ENCODE results near the gene ZNF79. TPM values are rescaled to one million over a fixed set of nuclear protein-coding genes. Genes with fewer than 3 reads are reported as not detected.

Gene ZNF79
- total and polyA plus RNA-seq, 9 of the 15 experiments (the other 6 are each of a cell fraction or from before 2014, with no cell fraction given), result 0.62 to 7.0 (median 4.1) TPM

DNA sequence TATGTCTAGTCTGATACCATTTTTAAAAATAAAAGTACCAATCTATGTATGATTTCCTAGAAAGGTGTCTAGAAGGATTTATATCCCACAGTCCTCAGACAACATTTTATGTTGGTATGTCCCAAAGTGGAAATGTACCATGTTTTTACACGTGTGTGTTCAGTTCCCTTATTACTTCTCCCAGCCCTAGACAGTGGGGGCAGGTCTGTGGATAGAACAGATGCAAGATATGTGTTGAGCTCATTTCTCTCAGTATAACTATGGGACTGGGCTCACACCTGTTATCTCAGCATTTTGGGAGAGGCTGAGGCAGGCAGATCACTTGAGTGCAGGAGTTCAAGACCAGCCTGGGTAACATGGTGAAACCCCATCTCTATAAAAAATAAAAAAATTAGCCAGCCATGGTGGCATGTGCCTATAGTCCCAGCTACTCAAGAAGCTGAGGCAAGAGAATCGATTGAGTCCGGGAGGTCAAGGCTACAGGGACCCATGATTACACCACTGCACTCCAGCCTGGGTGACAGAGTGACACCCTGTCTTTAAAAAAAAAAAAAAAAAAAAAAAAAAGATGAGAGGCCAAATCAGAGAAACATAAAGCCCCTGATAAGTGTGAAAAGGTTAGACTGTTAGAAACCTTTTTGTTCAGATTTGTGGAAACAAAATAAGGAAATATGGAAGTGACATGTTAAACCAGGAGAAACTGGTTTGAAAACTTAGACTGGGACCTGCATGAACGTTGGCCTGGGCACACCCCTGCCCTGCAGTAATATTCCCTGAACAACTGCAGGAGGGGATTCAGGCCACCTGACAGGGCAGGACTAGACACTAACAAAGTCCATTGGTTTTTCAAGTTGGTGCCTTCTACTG lies 34.6 kb upstream of the ZNF79 start (continued):
- no peak for TF ChIP-seq ZNF384 (IDR thresholded peaks at IDR 0.05; ENCODE audit: low read depth, low read length)
- TF ChIP-seq CBX3 (IDR thresholded peaks at IDR 0.05; ENCODE audit: borderline replicate concordance in 1 of 2, low read length in 2 of 2), result no peak
- no peak for TF ChIP-seq ZNF280B (CRISPR knock-in tag; IDR thresholded peaks at IDR 0.05)
- TF ChIP-seq TEAD4 (IDR thresholded peaks at IDR 0.05; ENCODE audit: low read length), result no peak
- no peak for TF ChIP-seq TEAD4 (CRISPR knock-in tag; IDR thresholded peaks at IDR 0.05; ENCODE audit: borderline replicate concordance)
- TF ChIP-seq, protein P1, sequence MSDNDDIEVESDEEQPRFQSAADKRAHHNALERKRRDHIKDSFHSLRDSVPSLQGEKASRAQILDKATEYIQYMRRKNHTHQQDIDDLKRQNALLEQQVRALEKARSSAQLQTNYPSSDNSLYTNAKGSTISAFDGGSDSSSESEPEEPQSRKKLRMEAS (CRISPR knock-in tag; IDR thresholded peaks at IDR 0.05), result no peak
- no peak for TF ChIP-seq CTCFL (IDR thresholded peaks at IDR 0.05; ENCODE audit: borderline replicate concordance, insufficient read depth, low read depth, low read length, poor library complexity, severe bottlenecking)
